Mesendoderm (in vitro differentiated cells): ENCODE data around the gene SLC25A45.

ENCODE experiments used
- DNase-seq: peaks from one replicate; pipeline ENCODE4 v3.0.0; 2013
- H2AK5ac ChIP-seq: 2 replicates; pipeline ENCODE4 v1.6.1; 2013; ENCODE audit warnings: low read length, inconsistent platforms
- H2BK120ac ChIP-seq: 2 replicates; pipeline ENCODE4 v1.6.1; 2013; ENCODE audit warnings: low read depth, mild to moderate bottlenecking, low read length, moderate library complexity, mixed read lengths
- H2BK15ac ChIP-seq: replicated peaks from 2 replicates; pipeline ENCODE4 v1.6.1; 2013; ENCODE audit warnings: low read depth, mild to moderate bottlenecking, moderate library complexity
- H2BK5ac ChIP-seq: 2 replicates; pipeline ENCODE4 v1.6.1; 2013; ENCODE audit warnings: low read length, inconsistent platforms
- H3K18ac ChIP-seq: 2 replicates; pipeline ENCODE4 v1.6.1; 2013; ENCODE audit warnings: mild to moderate bottlenecking, low read length, mixed read lengths
- H3K23ac ChIP-seq: one replicate; pipeline ENCODE4 v1.6.1; 2013; ENCODE audit warnings: low read length
- H3K27ac ChIP-seq: 2 replicates; pipeline ENCODE4 v1.5.1; 2013; ENCODE audit warnings: low read depth, mild to moderate bottlenecking, inconsistent platforms, low read length, moderate library complexity
- H3K27me3 ChIP-seq: 2 replicates; pipeline ENCODE4 v1.6.1; 2013; ENCODE audit warnings: low read length, control low read depth, mild to moderate bottlenecking, inconsistent platforms; ENCODE audit not compliant: insufficient read depth, poor library complexity
- H3K36me3 ChIP-seq: 2 replicates; pipeline ENCODE4 v1.6.1; 2013; ENCODE audit warnings: low read length, inconsistent platforms; ENCODE audit not compliant: control insufficient read depth, insufficient read depth
- H3K4ac ChIP-seq: one replicate; pipeline ENCODE4 v1.6.1; 2013; ENCODE audit warnings: low read depth, mild to moderate bottlenecking, low read length, moderate library complexity
- H3K4me1 ChIP-seq: 2 replicates; pipeline ENCODE4 v1.6.1; 2013; ENCODE audit warnings: low read depth, low read length, inconsistent platforms; ENCODE audit not compliant: control insufficient read depth
- H3K4me2 ChIP-seq: 2 replicates; pipeline ENCODE4 v1.6.1; 2013; ENCODE audit warnings: low read length
- H3K4me3 ChIP-seq: 2 replicates; pipeline ENCODE4 v1.5.1; 2013; ENCODE audit warnings: mild to moderate bottlenecking, low read length
- H3K56ac ChIP-seq: one replicate; pipeline ENCODE4 v1.6.1; 2013; ENCODE audit warnings: low read length
- H3K79me1 ChIP-seq: 2 replicates; pipeline ENCODE4 v1.6.1; 2013; ENCODE audit warnings: low read length, inconsistent platforms
- H3K79me2 ChIP-seq: 2 replicates; pipeline ENCODE4 v1.6.1; 2013; ENCODE audit warnings: mild to moderate bottlenecking, low read length; ENCODE audit not compliant: control insufficient read depth, insufficient read depth
- H3K9ac ChIP-seq: 2 replicates; pipeline ENCODE4 v1.6.1; 2013; ENCODE audit warnings: low read length, inconsistent platforms
- H4K5ac ChIP-seq: one replicate; pipeline ENCODE4 v1.6.1; 2013; ENCODE audit warnings: low read length
- H4K8ac ChIP-seq: one replicate; pipeline ENCODE4 v1.6.1; 2013; ENCODE audit warnings: low read depth, mild to moderate bottlenecking, control low read depth, low read length, moderate library complexity
- WGBS: extraction: QIAGEN DNeasy Blood & Tissue Kit; methylation state at CpG from one replicate; pipeline ENCODE4 v1.1.7; 2013; ENCODE audit warnings: low lambda C conversion rate, missing lambda C conversion rate; ENCODE audit not compliant: insufficient coverage; ENCODE audit errors: extremely low coverage; 5-methylcytosine and 5-hydroxymethylcytosine counted together

SLC25A45 gene

DNA sequence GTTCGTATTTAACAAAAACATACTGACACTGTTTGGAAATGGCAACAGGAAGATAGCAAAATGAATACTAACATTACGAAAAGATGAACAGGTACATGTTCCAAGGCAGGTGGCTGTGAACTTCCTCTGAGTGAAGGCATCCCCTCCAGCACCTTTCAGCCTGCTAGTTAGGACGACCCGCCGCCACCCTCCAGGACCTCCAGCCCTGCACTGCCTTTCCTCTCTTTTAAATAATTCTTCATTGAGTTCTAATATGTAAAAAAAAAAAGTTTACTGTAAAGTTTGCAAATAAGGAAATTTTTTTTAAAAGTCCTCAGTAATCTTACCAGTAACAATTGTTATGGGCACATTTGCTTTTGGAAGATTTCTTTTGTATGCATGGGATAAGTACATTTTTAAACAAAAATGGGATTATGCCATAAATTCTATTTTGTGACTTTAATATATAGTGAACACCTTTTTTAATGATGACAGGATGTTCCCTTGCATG, 46.2 kb upstream of the SLC25A45 start:
- peaks cover 41% of the 10 kb centered on the region for H3K79me2 ChIP-seq
- H3K4me2 ChIP-seq, result no peak overlapping the region
- no peaks in the 10 kb centered on the region for H3K27me3 ChIP-seq
- no peak overlapping the region for H3K56ac ChIP-seq
- no peak overlapping the region for H4K8ac ChIP-seq
- no peak overlapping the region for H2BK120ac ChIP-seq
- no peak overlapping the region for H3K18ac ChIP-seq
- H3K36me3 ChIP-seq, result no peaks in the 10 kb centered on the region
- no peak overlapping the region for H4K5ac ChIP-seq
- DNase-seq, result no peak
- H3K23ac ChIP-seq, result no peak overlapping the region
- H3K4ac ChIP-seq, result no peak overlapping the region
- no CpG with 5 or more reads among the region's 5 CpGs for WGBS
- H3K4me3 ChIP-seq, result no peak overlapping the region
- H3K9ac ChIP-seq, result no peak overlapping the region
- no peak overlapping the region for H3K27ac ChIP-seq
- H3K4me1 ChIP-seq, result peaks cover 25% of the 10 kb centered on the region
- H3K79me1 ChIP-seq, result peaks cover 18% of the 10 kb centered on the region
- H2AK5ac ChIP-seq, result no peak overlapping the region
- H2BK5ac ChIP-seq, result no peak overlapping the region
- no peak overlapping the region for H2BK15ac ChIP-seq

DNA sequence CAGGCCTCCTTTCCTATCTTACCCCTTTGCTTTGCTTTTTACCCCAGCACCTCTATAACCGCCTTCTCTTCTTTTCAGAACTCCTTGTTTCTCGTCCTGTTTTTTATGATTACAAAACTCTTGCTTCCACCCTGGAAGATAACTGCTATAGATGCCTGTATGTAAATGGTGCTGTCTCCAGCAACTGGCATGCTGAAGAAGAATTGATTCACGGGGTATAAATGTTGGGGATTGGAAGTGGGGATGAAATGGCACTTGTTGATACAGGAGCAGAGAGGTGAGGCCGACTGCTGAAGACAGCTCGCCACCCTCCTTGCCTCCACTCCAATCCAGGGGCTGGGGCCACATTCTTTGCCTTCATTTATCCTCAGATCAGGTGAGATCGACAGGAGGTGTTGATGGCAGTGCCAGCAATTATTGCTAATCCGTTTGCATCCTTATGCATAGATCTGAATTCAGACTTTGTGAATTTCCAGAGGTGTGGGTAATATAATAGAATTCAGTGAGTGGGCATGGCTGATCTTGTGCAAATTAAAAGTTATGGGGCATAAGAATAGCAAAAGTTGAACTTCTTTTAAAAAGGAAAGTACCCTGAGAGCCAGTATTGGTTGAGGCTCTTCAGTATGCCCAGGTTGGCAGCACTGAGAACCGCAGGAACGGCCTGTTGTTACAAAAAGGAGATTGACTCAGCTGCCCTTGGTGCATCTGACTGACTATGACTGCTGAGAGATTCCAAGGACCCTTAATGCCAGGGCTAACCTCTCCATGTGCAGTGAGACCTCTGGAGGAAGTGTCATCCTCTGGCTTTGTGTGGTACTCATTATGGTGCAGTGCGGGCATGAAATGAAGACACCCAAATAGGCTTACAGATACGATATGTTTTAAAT, 45.5 kb upstream of the SLC25A45 start:
- H2BK5ac ChIP-seq, result no peak overlapping the region
- no peak overlapping the region for H2AK5ac ChIP-seq
- H2BK15ac ChIP-seq, result no peak overlapping the region
- no peak overlapping the region for H3K4me3 ChIP-seq
- H2BK120ac ChIP-seq, result no peak overlapping the region
- DNase-seq, result no peak
- no peak overlapping the region for H3K4me2 ChIP-seq
- peak overlapping the region; percentile 23 for H3K9ac ChIP-seq
- H3K27ac ChIP-seq, result no peak overlapping the region
- H4K5ac ChIP-seq, result no peak overlapping the region
- H3K23ac ChIP-seq, result no peak overlapping the region
- WGBS, result no CpG with 5 or more reads among the region's 11 CpGs
- H4K8ac ChIP-seq, result no peak overlapping the region
- H3K79me2 ChIP-seq, result peaks cover 48% of the 10 kb centered on the region
- H3K56ac ChIP-seq, result no peak overlapping the region
- peaks cover 23% of the 10 kb centered on the region for H3K79me1 ChIP-seq
- H3K36me3 ChIP-seq, result no peaks in the 10 kb centered on the region
- peaks cover 30% of the 10 kb centered on the region for H3K4me1 ChIP-seq
- no peak overlapping the region for H3K4ac ChIP-seq
- H3K18ac ChIP-seq, result no peak overlapping the region
- no peaks in the 10 kb centered on the region for H3K27me3 ChIP-seq

- H2BK5ac ChIP-seq, result peak overlapping the region; percentile 24
- H3K27me3 ChIP-seq, result no peaks in the 10 kb centered on the region
- H3K4ac ChIP-seq, result no peak overlapping the region
- peak overlapping the region; percentile 12 for H3K56ac ChIP-seq
- no peak overlapping the region for H3K4me3 ChIP-seq
- no peak overlapping the region for H4K5ac ChIP-seq
- H2AK5ac ChIP-seq, result no peak overlapping the region
- H3K4me2 ChIP-seq, result peak overlapping the region; percentile 6
- peak; percentile 83 for DNase-seq
- no peak overlapping the region for H3K18ac ChIP-seq
- no peak overlapping the region for H3K23ac ChIP-seq
- no peak overlapping the region for H2BK120ac ChIP-seq
- H2BK15ac ChIP-seq, result no peak overlapping the region
- peaks cover 50% of the 10 kb centered on the region for H3K79me2 ChIP-seq
- H3K27ac ChIP-seq, result no peak overlapping the region
- no CpG with 5 or more reads among the region's 10 CpGs for WGBS
- H4K8ac ChIP-seq, result no peak overlapping the region
- H3K36me3 ChIP-seq, result no peaks in the 10 kb centered on the region
- H3K9ac ChIP-seq, result peak overlapping the region; percentile 23
- peaks cover 30% of the 10 kb centered on the region for H3K4me1 ChIP-seq
- peaks cover 24% of the 10 kb centered on the region for H3K79me1 ChIP-seq
Observed at GRCh38 chr11:65426839-65427690, 44.6 kb upstream of the SLC25A45 start.

DNA sequence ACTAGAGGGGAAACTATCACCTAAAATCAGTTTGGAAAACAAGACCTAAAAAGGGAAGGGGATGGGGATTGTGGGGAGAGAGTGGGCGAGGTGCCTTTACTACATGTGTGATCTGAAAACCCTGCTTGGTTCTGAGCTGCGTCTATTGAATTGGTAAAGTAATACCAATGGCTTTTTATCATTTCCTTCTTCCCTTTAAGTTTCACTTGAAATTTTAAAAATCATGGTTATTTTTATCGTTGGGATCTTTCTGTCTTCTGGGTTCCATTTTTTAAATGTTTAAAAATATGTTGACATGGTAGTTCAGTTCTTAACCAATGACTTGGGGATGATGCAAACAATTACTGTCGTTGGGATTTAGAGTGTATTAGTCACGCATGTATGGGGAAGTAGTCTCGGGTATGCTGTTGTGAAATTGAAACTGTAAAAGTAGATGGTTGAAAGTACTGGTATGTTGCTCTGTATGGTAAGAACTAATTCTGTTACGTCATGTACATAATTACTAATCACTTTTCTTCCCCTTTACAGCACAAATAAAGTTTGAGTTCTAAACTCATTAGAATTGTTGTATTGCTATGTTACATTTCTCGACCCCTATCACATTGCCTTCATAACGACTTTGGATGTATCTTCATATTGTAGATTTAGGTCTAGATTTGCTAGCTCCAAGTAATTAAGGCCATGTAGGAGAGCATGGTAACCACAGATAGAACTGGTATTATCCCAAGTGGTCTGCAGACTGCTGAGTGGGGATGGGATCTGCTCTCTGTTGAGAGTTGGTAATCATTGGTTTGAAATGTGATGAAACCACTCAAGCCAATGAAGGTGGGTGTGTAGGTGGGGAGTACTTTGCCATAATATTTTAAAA, 43.8 kb upstream of the SLC25A45 start:
- H3K9ac ChIP-seq, result peak overlapping the region; percentile 32
- DNase-seq, result no peak
- H3K4ac ChIP-seq, result no peak overlapping the region
- no peak overlapping the region for H2BK120ac ChIP-seq
- H3K18ac ChIP-seq, result no peak overlapping the region
- no CpG with 5 or more reads among the region's 9 CpGs for WGBS
- H3K79me2 ChIP-seq, result peaks cover 50% of the 10 kb centered on the region
- H3K27me3 ChIP-seq, result no peaks in the 10 kb centered on the region
- no peak overlapping the region for H3K23ac ChIP-seq
- H3K27ac ChIP-seq, result no peak overlapping the region
- H3K4me3 ChIP-seq, result no peak overlapping the region
- peaks cover 36% of the 10 kb centered on the region for H3K4me1 ChIP-seq
- H2AK5ac ChIP-seq, result no peak overlapping the region
- H3K79me1 ChIP-seq, result peaks cover 24% of the 10 kb centered on the region
- H3K36me3 ChIP-seq, result no peaks in the 10 kb centered on the region
- no peak overlapping the region for H4K5ac ChIP-seq
- peak overlapping the region; percentile 37 for H3K4me2 ChIP-seq
- no peak overlapping the region for H2BK5ac ChIP-seq
- H2BK15ac ChIP-seq, result no peak overlapping the region
- H3K56ac ChIP-seq, result peak overlapping the region; percentile 45
- H4K8ac ChIP-seq, result no peak overlapping the region
